Ovary (tissue), 3 donors: ENCODE measurements around the gene KNCN.

ENCODE experiments used
- POLR2A ChIP-seq: fragments of 450-650 bp; IDR thresholded peaks from one replicate; pipeline ENCODE4 v1.6.1; 2017; ENCODE audit warnings: antibody characterized with exemption, mild to moderate bottlenecking, moderate library complexity
- TF ChIP-seq, protein P1 (sequence below), 3 donors: fragments of 450-650 bp in 2 of 3; fragments of 200-600 bp in 1 of 3; IDR thresholded peaks; one replicate each; pipeline versions ENCODE4 v1.5.1 to v1.8.0; 2016 to 2022; ENCODE audit warnings: antibody characterized with exemption in 3 of 3, mild to moderate bottlenecking in 1 of 3
- donor health status: DM: no; HTN: no; CAD: no.

DNA sequence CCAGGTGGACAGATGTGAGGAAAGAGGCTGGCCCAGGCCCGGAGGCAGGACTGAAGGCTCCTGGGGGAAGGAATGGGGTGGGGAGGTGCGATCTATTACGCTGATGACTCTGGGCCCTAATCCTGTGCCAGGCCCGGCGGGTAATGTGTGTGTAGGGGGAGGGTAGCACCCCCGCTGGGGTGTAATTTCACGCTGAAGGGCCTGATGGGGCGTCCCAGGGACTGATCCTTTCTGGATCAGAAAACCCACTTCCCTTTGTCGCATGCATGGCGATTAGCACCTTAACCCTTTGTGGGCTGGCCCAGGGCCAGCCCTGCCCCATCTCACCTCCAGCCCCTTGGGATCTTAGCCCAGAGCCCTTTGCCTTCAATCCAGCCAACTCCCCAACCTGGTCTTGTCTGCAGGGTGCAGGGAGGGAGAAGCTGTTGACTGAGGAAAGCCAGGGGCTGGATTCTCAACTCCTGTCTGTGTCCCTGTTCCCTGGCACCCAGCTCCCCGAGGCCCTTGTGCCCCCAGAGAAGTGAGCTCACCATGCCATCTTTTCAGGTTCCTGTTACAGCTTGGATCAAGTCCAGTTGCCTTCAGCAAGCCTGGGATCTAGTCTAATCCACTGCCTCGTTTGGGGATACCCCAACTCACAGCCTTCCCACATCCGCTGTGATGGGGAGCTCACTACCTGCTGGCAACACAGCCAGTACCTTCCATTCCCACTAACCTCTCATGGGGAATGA is 26.0 kb downstream of the KNCN start:
- TF ChIP-seq, protein P1, sequence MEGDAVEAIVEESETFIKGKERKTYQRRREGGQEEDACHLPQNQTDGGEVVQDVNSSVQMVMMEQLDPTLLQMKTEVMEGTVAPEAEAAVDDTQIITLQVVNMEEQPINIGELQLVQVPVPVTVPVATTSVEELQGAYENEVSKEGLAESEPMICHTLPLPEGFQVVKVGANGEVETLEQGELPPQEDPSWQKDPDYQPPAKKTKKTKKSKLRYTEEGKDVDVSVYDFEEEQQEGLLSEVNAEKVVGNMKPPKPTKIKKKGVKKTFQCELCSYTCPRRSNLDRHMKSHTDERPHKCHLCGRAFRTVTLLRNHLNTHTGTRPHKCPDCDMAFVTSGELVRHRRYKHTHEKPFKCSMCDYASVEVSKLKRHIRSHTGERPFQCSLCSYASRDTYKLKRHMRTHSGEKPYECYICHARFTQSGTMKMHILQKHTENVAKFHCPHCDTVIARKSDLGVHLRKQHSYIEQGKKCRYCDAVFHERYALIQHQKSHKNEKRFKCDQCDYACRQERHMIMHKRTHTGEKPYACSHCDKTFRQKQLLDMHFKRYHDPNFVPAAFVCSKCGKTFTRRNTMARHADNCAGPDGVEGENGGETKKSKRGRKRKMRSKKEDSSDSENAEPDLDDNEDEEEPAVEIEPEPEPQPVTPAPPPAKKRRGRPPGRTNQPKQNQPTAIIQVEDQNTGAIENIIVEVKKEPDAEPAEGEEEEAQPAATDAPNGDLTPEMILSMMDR (IDR thresholded peaks at IDR 0.05), result no peak
- no peak for TF ChIP-seq POLR2A
